ENCODE measurements around the gene CNPPD1.

The CNPPD1 gene

DNA sequence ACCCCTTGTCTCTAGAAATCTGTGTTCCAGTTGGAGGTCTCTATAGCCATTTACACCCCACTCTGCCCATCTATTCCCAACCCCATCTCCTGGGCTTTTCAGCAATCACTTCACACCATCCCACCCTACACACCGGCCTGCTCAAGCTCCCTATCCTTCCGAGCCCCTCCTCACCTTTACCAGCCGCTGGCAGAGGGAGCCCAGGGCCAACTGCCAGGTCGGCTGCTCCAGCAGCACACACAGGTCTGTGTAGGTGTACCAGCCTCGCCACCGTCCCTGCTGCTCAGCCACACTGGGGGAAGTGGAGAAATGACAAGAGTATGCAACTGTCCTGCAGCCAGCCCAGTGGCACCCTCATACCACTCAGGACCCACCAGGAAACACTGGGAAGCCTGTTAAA is 3.5 kb downstream of the CNPPD1 start:
- H3K27me3 ChIP-seq (ENCODE audit: control insufficient read depth, insufficient read depth, low read length), result no peaks in the 10 kb centered on the region
- no peaks in the 10 kb centered on the region for H3K9me3 ChIP-seq (ENCODE audit: control insufficient read depth, low read length)
- H3K9ac ChIP-seq (ENCODE audit: low read length), result no peak overlapping the region
- peaks cover 14% of the 10 kb centered on the region for H3K36me3 ChIP-seq (ENCODE audit: control insufficient read depth, insufficient read depth, low read length)
- H3K4me1 ChIP-seq (ENCODE audit: control insufficient read depth, insufficient read depth, low read length), result peaks cover 18% of the 10 kb centered on the region
- no peak overlapping the region for H3K4me3 ChIP-seq (ENCODE audit: low read length)

DNA sequence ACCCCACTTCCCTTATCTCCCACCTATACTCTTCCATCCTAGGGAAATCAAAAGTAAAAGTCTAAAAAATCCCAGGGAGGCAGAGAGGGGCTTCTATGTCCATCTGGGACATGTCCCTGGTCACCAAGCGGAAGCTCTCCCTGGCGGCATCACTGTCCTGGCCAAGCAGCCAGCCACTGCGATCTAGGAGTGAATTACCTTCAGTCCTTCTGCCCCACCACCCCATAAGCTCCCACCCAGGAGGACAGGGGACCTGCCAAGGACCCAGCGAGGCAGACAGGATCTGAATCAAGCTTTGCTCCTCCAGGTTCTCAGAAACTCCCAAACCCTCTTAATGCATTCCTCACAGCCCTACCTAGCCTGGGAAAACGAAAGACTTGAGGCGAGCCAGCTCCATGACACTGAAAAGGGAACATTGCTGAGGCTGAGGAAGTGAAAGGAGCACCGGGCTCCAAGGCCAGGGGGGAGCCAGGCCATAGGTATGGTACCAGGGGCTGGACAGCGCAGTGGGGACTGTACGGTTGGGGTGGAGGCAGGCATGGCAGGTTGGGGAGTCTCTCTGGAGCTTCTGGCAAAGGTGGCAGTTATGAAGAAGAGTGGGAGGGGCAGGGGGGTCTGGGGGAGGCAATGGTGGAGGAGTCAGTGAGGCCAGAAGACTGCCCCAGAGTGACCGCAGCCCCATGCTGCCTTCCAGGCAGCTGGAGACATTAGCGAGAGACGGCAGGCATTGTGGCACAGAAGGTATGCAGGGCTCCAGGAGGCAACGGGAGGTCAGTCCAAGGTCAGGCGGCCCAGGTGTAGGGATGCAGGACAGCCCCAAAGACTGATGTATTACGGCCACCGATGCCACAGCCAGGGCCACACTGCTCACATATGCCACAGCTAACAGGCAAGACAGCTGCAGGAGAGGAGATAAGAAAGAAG is 4.2 kb downstream of the CNPPD1 start:
- Histone ChIP-seq H3K9me3 (ENCODE audit: control insufficient read depth, low read length) (no peaks in the 10 kb centered on the region), H3K4me1 (ENCODE audit: control insufficient read depth, insufficient read depth, low read length) (peaks cover 18% of the 10 kb centered on the region), H3K27me3 (ENCODE audit: control insufficient read depth, insufficient read depth, low read length) (no peaks in the 10 kb centered on the region), H3K4me3 (ENCODE audit: low read length) (no peak overlapping the region), H3K36me3 (ENCODE audit: control insufficient read depth, insufficient read depth, low read length) (peaks cover 14% of the 10 kb centered on the region), H3K9ac (ENCODE audit: low read length) (no peak overlapping the region)

DNA sequence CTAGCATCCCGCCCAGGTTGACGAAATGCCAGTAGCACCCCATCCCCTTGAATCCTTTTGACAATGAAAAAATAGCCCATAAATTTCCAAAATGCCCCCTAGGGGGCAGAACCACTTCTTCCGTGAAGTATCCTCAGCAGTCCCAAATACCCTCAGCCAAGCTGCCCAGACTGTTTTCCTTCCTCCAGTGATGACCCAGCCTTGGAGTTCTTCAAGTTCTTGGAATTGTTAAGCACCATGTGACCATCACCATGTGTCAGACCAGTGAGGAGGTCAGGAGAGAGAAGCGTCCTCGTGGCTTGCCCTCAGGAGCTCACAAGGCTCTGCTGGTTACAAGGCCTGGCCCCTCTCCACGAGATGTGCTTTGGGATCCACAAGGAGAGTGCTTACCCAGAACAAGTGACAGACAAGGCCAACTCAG is 5.5 kb downstream of the CNPPD1 start:
- Histone ChIP-seq H3K4me3 (ENCODE audit: low read length) (no peak overlapping the region), H3K9me3 (ENCODE audit: control insufficient read depth, low read length) (no peaks in the 10 kb centered on the region), H3K36me3 (ENCODE audit: control insufficient read depth, insufficient read depth, low read length) (peaks cover 14% of the 10 kb centered on the region), H3K27me3 (ENCODE audit: control insufficient read depth, insufficient read depth, low read length) (no peaks in the 10 kb centered on the region), H3K4me1 (ENCODE audit: control insufficient read depth, insufficient read depth, low read length) (peaks cover 13% of the 10 kb centered on the region), H3K9ac (ENCODE audit: low read length) (no peak overlapping the region)

DNA sequence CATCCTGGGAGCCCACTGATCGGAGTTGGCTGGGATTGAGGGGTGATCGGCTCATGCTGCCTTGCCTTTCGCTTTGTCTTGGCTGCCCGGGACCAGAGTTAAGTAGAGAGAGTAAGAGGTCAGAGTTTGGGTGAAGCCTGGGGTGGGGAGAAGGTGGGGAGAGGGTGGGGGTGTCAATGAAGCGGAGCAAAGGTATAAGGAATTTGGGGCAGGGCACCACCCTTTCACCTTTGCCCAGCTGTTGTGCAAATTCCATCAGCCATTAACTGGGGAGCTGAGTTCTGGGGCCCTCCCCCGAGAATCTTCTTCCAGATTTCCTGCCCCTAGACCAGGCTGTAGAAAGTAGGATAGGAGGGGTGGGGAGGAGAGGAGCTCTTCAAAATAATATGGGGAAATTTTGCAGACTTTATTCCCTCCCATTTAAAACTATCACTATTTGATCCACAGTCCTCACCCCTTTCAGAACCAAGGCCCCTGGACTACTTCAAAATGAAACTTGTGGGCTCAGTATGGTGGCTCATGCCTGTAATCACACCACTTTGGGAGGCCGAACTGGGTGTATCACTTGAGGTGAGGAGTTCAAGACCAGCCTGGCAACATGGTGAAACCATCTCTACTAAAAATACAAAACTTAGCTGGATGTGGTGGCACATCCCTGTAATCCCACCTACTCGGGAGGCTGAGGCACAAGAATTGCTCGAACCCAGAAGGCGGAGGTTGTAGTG is 6.6 kb downstream of the CNPPD1 start, which contains the start of gene SLC23A3:
TSS of gene SLC23A3 (minus strand) at position 100 of the 725 bp plus-strand sequence. CDS start at position 55, 45 bp downstream.
- peaks cover 14% of the 10 kb centered on the region for H3K36me3 ChIP-seq (ENCODE audit: control insufficient read depth, insufficient read depth, low read length)
- peaks cover 6% of the 10 kb centered on the region for H3K4me1 ChIP-seq (ENCODE audit: control insufficient read depth, insufficient read depth, low read length)
- no peak within 1 kb of the TSS for H3K9ac ChIP-seq (ENCODE audit: low read length)
- no peaks in the 10 kb centered on the region for H3K9me3 ChIP-seq (ENCODE audit: control insufficient read depth, low read length)
- H3K4me3 ChIP-seq (ENCODE audit: low read length), result no peak within 1 kb of the TSS
- no peaks in the 10 kb centered on the region for H3K27me3 ChIP-seq (ENCODE audit: control insufficient read depth, insufficient read depth, low read length)

DNA sequence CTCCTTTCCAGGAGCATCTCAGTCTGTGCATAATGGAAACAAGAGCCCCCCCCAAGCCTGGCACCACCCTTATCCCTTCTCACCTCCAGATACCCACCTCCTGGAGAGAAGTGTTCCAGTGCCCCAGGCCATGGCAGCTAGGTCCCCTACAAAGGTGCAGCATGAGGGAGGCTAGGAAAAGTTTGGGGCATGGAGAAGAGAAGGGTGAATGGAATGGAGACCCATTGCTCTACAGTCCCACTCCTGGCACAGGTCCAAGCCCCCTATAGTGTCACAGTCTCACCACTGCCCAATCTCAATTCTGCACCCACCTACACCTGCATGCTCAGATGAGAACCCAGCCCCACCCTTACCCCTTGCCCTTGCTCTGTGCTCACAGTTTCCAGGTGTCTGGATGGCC is 7.8 kb downstream of the CNPPD1 start:
- Histone ChIP-seq H3K9ac (ENCODE audit: low read length) (no peak overlapping the region), H3K27me3 (ENCODE audit: control insufficient read depth, insufficient read depth, low read length) (no peaks in the 10 kb centered on the region), H3K4me3 (ENCODE audit: low read length) (no peak overlapping the region), H3K4me1 (ENCODE audit: control insufficient read depth, insufficient read depth, low read length) (peaks cover 6% of the 10 kb centered on the region), H3K9me3 (ENCODE audit: control insufficient read depth, low read length) (no peaks in the 10 kb centered on the region), H3K36me3 (ENCODE audit: control insufficient read depth, insufficient read depth, low read length) (peaks cover 8% of the 10 kb centered on the region)

DNA sequence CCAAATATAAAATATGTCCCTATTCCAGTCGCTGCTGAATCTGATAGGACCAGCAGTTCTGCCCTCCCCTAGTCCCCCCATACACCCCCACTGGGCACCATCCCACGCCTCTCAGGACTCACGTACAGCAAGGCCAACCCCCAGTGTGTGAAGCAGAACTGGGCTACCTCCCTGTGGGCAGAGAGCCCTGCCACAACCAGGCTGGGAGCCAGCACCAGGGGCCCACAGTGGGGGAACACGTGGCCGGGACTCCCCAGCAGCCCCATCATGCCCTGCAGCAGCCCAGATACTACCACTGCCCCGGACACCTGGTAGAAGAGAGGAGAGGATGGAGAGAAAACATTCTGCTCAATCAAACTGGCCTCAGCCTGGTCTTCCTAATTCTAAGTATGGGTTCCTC is 8.2 kb downstream of the CNPPD1 start:
- no peaks in the 10 kb centered on the region for H3K27me3 ChIP-seq (ENCODE audit: control insufficient read depth, insufficient read depth, low read length)
- no peaks in the 10 kb centered on the region for H3K9me3 ChIP-seq (ENCODE audit: control insufficient read depth, low read length)
- no peak overlapping the region for H3K4me3 ChIP-seq (ENCODE audit: low read length)
- H3K36me3 ChIP-seq (ENCODE audit: control insufficient read depth, insufficient read depth, low read length), result peaks cover 8% of the 10 kb centered on the region
- H3K9ac ChIP-seq (ENCODE audit: low read length), result no peak overlapping the region
- H3K4me1 ChIP-seq (ENCODE audit: control insufficient read depth, insufficient read depth, low read length), result peaks cover 6% of the 10 kb centered on the region

DNA sequence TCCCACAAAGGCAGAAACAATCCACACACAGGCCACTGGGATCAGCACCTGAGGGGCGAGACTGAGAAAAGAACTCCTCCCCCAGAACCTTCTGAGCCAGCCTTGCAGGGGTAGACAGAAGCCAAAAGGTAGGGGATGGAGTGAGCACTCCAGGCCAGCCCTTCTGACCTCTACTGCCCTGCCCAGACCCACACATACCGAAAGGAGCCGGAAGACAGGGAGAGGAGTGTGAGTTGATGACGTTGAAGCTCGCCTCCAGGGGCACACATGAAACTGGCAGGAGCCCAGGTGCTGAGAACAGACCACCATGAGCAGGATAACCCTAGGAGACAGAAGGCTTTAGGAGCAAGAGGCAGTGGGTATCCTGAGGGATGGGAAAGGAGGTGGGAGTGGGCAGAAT is 8.7 kb downstream of the CNPPD1 start:
- no peak overlapping the region for H3K9ac ChIP-seq (ENCODE audit: low read length)
- H3K9me3 ChIP-seq (ENCODE audit: control insufficient read depth, low read length), result no peaks in the 10 kb centered on the region
- H3K36me3 ChIP-seq (ENCODE audit: control insufficient read depth, insufficient read depth, low read length), result peaks cover 8% of the 10 kb centered on the region
- H3K4me1 ChIP-seq (ENCODE audit: control insufficient read depth, insufficient read depth, low read length), result peaks cover 6% of the 10 kb centered on the region
- H3K27me3 ChIP-seq (ENCODE audit: control insufficient read depth, insufficient read depth, low read length), result no peaks in the 10 kb centered on the region
- H3K4me3 ChIP-seq (ENCODE audit: low read length), result no peak overlapping the region

DNA sequence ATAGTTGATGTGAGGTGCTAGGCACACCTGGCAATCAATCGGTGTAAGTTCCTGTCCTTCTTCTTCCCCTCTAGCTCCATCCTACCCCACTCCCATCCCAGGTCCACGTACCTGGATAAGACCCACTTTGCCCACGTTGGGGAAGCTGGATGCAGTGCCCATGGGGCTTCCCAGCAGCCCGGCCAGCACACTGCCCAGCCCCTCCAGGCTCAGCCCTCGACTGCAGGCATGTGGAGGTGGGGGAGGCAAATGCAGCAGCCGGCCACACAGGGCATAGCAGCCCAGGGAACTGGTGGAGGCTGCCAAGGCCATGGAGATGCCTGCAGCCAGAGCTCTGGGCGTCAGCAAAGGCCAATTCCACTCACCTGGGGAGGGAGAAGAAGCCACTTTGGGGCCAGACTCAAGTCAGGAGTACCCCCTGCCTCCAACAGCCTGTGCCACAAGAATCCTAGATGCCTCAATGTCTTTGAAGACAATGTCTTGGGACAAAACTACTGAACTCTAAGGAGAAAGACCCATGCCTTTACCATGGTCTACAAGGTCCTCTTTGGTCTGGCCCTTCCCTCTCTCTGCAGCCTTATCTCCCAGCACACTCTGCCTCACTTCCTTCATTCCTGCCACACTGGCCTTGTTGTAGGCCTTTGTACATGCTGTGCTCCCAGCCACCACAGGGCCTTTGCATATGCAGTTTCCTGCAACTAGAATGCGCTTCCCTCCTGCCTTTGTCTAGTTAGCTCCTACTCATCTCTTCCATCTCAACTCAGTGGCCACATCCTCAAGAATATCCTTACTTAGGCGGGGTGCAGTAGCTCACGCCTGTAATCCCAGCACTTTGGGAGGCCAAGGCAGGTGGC is 11.4 kb downstream of the CNPPD1 start:
- no peak overlapping the region for H3K4me3 ChIP-seq (ENCODE audit: low read length)
- peaks cover 11% of the 10 kb centered on the region for H3K4me1 ChIP-seq (ENCODE audit: control insufficient read depth, insufficient read depth, low read length)
- no peaks in the 10 kb centered on the region for H3K9me3 ChIP-seq (ENCODE audit: control insufficient read depth, low read length)
- no peak overlapping the region for H3K9ac ChIP-seq (ENCODE audit: low read length)
- no peaks in the 10 kb centered on the region for H3K36me3 ChIP-seq (ENCODE audit: control insufficient read depth, insufficient read depth, low read length)
- H3K27me3 ChIP-seq (ENCODE audit: control insufficient read depth, insufficient read depth, low read length), result no peaks in the 10 kb centered on the region

DNA sequence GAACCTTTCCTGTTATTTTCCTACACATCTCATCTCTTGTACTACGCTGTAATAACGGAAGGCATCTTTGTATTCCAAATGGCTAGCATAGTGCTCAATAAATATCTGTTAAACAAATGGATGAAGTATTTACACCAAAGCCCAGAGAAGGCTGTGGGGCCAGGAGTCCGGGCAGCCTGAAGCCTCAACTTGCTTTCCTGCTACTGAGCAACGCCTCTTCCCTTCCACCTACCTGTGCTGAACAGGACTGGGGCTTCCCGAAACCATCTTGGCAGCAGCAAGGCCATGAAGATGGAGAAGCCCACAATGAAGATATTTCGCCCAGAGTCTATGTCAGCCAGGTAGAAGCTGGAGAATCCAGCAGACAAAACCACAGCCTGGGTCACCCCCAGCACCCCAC is 13.6 kb downstream of the CNPPD1 start:
- Histone ChIP-seq H3K27me3 (ENCODE audit: control insufficient read depth, insufficient read depth, low read length) (no peaks in the 10 kb centered on the region), H3K36me3 (ENCODE audit: control insufficient read depth, insufficient read depth, low read length) (no peaks in the 10 kb centered on the region), H3K4me3 (ENCODE audit: low read length) (no peak overlapping the region), H3K4me1 (ENCODE audit: control insufficient read depth, insufficient read depth, low read length) (peaks cover 13% of the 10 kb centered on the region), H3K9ac (ENCODE audit: low read length) (no peak overlapping the region), H3K9me3 (ENCODE audit: control insufficient read depth, low read length) (no peaks in the 10 kb centered on the region)

DNA sequence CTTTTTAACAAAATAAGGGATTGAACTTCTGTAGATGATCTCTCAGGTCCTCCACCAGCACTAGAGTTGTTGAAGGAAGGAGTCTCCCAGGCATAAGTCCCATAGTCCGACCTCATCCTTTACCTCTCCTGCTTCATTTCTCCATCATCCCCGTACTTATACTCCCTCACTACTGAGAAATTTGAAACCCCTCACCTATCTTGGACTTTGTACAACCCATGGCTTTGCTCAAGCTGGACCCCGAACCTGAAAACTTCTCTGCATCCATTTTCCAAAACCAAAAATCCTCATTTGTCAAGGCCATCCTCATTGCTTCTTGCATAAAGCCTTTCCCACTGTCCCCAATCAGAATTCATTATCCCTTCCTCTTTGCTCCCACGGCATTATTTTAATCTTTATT is 15.6 kb downstream of the CNPPD1 start:
- H3K4me3 ChIP-seq (ENCODE audit: low read length), result peak overlapping the region; percentile 37
- peak overlapping the region; percentile 58 for H3K9ac ChIP-seq (ENCODE audit: low read length)
- H3K36me3 ChIP-seq (ENCODE audit: control insufficient read depth, insufficient read depth, low read length), result no peaks in the 10 kb centered on the region
- no peaks in the 10 kb centered on the region for H3K9me3 ChIP-seq (ENCODE audit: control insufficient read depth, low read length)
- no peaks in the 10 kb centered on the region for H3K27me3 ChIP-seq (ENCODE audit: control insufficient read depth, insufficient read depth, low read length)
- peaks cover 13% of the 10 kb centered on the region for H3K4me1 ChIP-seq (ENCODE audit: control insufficient read depth, insufficient read depth, low read length)

DNA sequence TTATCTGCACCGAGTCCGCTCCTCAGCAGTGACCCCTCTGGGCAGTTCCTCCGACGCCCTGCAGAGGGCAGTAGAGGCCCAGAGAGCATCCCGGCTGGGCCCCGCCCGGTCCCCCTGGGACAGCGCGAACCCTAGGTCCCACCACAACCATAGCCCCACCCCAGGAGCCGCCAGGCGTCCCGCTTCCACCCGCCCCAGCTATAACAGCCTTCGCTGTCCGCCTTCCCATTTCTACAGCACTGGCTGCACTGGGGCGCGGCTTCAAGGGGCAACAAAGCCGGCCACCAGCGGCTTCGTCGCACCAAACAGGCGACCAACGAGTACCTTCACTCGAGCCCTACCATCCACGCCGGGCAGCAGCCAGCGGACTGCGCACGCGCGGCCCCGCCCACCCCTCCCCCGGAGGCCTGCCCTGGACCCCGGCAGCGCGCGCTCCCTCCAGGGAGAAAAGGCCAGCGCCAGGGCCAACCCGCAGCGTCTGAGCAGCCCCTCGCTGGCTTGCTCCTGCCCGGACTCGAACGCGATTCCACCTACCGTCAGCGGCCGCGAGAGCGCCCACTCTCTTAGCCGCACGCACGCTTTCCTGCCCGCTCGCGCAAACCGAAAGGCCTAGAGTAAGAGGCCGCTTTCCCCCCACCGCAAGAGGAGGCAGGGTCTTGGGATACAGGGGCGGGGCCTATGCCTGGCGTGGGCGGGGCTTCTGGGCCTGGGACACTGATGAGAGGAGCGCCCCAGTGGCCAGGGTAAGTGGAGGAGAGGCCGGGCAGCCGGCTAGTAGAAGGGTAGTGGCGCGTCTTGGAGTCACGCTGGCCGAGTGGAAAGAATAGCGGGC is 16.3 kb downstream of the CNPPD1 start, which contains the start of gene NHEJ1:
TSS of gene NHEJ1 (minus strand) at position 630 of the 832 bp plus-strand sequence. CDS start 2,453 bp downstream, outside the sequence.
- Histone ChIP-seq H3K4me3 (ENCODE audit: low read length) (peak within 1 kb of the TSS; percentile 38), H3K4me1 (ENCODE audit: control insufficient read depth, insufficient read depth, low read length) (peaks cover 13% of the 10 kb centered on the region), H3K9me3 (ENCODE audit: control insufficient read depth, low read length) (no peaks in the 10 kb centered on the region), H3K27me3 (ENCODE audit: control insufficient read depth, insufficient read depth, low read length) (no peaks in the 10 kb centered on the region), H3K36me3 (ENCODE audit: control insufficient read depth, insufficient read depth, low read length) (no peaks in the 10 kb centered on the region), H3K9ac (ENCODE audit: low read length) (peak within 1 kb of the TSS; percentile 58)

All from mucosa of stomach (tissue), 1 donor.